Lower lobe of right lung (tissue), 2 donors: Measurements from ENCODE around the gene ELP4. TPM values are rescaled to one million over a fixed set of nuclear protein-coding genes. Genes with fewer than 3 reads are reported as not detected.

Source experiments
- ATAC-seq, 2 donors: fragments of 200-7000 bp; cut with Tn5 transposase; one replicate each; pipeline ENCODE4 v1.9.1; 2020 to 2022; ENCODE audit warnings: mild to moderate bottlenecking in 2 of 2, moderate library complexity in 2 of 2
- DNase-seq: peaks from one replicate; pipeline ENCODE4 v3.0.0-alpha.2; 2020
- H3K27ac ChIP-seq: fragments of 200-600 bp; one replicate; pipeline ENCODE4 v1.8.0; 2022
- H3K27me3 ChIP-seq: fragments of 200-600 bp; one replicate; pipeline ENCODE4 v1.8.0; 2022; ENCODE audit warnings: low read depth
- H3K36me3 ChIP-seq: fragments of 200-600 bp; one replicate; pipeline ENCODE4 v1.8.0; 2022; ENCODE audit warnings: mild to moderate bottlenecking
- H3K4me1 ChIP-seq: fragments of 200-600 bp; one replicate; pipeline ENCODE4 v1.8.0; 2022
- H3K4me3 ChIP-seq: fragments of 200-600 bp; one replicate; pipeline ENCODE4 v1.8.0; 2022; ENCODE audit warnings: mild to moderate bottlenecking
- H3K9me3 ChIP-seq: fragments of 200-600 bp; one replicate; pipeline ENCODE4 v1.8.0; 2022
- CTCF ChIP-seq: fragments of 200-600 bp; IDR thresholded peaks from one replicate; pipeline ENCODE4 v1.8.0; 2022; ENCODE audit warnings: antibody characterized with exemption, mild to moderate bottlenecking
- intact Hi-C: fragments of 100-400 bp; cut with DNase I; formaldehyde crosslinking; loops from one replicate; pipeline ENCODE4 v1.11.0; 2022
- total RNA-seq: library from RNA; stranded (reverse); fragmentation: NEBNext Ultra II Directional; extraction: Animal tissue kit (Norgen Biotek cat#: 25700); gene quantifications from one replicate; pipeline ENCODE4 v1.2.1, GENCODE V29; 2021
- donor health status: DM: no; HTN: yes; CAD: no; lungs with severe emphysema.

The ELP4 gene
- total RNA-seq, 1 donor from 2014 or later, result 22.1 TPM

DNA sequence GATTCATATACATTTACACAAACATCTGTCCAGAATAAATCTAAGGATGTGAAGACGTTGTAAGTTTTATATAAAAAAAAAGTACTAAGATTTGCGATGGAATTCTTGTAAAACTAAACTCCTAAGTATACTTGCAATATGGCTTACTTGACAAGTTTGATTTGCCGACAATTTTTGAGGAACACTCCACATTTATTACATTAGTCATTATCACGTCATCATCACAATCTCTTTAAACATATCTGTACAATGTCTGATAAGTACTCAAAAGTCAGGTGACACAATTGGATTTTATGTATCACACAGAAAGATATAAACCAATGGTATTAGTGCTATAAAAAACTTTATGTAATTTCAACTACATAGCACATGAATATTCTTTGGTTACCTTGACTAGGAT lies 30.5 kb upstream of the ELP4 start:
- Histone ChIP-seq H3K27me3 (no peaks in the 10 kb centered on the region), H3K4me1 (no peaks in the 10 kb centered on the region), H3K4me3 (no peak overlapping the region), H3K27ac (no peak overlapping the region), H3K36me3 (no peaks in the 10 kb centered on the region), H3K9me3 (no peaks in the 10 kb centered on the region)
- DNase-seq, result no peak
- ATAC-seq, result no peak
- TF ChIP-seq CTCF, result no peak
- intact Hi-C loops, result no loop called here

GRCh38 chr11:31480930-31481329 lies 28.6 kb upstream of the ELP4 start:
- no peaks in the 10 kb centered on the region for H3K9me3 ChIP-seq
- no peak for ATAC-seq
- TF ChIP-seq CTCF, result no peak
- no peaks in the 10 kb centered on the region for H3K27me3 ChIP-seq
- no peak overlapping the region for H3K27ac ChIP-seq
- no peaks in the 10 kb centered on the region for H3K4me1 ChIP-seq
- intact Hi-C loops, result no loop called here
- H3K36me3 ChIP-seq, result no peaks in the 10 kb centered on the region
- no peak overlapping the region for H3K4me3 ChIP-seq
- DNase-seq, result no peak

DNA sequence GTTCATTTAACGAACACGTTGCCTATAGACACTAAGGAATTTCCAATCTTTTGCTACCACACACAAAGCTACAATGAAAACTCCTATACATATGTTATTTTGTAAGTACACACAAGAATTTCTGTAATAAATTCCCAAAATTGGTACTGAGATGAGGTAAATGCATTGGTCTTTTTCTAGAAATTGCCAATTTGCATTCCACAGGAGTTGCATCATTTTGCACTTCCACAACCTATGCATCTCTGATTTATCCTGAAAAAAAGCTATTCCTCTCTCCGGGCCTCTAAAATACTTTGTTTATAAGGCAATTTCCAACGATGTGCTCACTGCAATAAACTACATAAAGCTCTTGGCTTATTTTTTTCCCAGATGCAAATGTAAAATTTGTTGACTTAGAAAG lies 25.1 kb upstream of the ELP4 start:
- H3K36me3 ChIP-seq, result no peaks in the 10 kb centered on the region
- intact Hi-C loops, result no loop called here
- TF ChIP-seq CTCF, result no peak
- H3K27me3 ChIP-seq, result no peaks in the 10 kb centered on the region
- no peak for DNase-seq
- H3K4me1 ChIP-seq, result no peaks in the 10 kb centered on the region
- no peak overlapping the region for H3K27ac ChIP-seq
- H3K4me3 ChIP-seq, result no peak overlapping the region
- ATAC-seq, result no peak
- H3K9me3 ChIP-seq, result no peaks in the 10 kb centered on the region

GRCh38 chr11:31487848-31488247 lies 21.7 kb upstream of the ELP4 start:
- H3K27ac ChIP-seq, result no peak overlapping the region
- no peak for ATAC-seq
- intact Hi-C loops, result no loop called here
- no peak for DNase-seq
- H3K4me3 ChIP-seq, result no peak overlapping the region
- no peaks in the 10 kb centered on the region for H3K27me3 ChIP-seq
- H3K9me3 ChIP-seq, result no peaks in the 10 kb centered on the region
- H3K36me3 ChIP-seq, result no peaks in the 10 kb centered on the region
- H3K4me1 ChIP-seq, result no peaks in the 10 kb centered on the region
- peak; percentile 40 for TF ChIP-seq CTCF

- intact Hi-C loops, result no loop called here
- no peak overlapping the region for H3K27ac ChIP-seq
- H3K36me3 ChIP-seq, result no peaks in the 10 kb centered on the region
These were observed 17.1 kb upstream of the ELP4 start for GRCh38 chr11:31492320-31492913.

More at GRCh38 chr11:31492320-31492913, 17.1 kb upstream of the ELP4 start:
- Histone ChIP-seq H3K9me3 (no peaks in the 10 kb centered on the region), H3K27me3 (no peaks in the 10 kb centered on the region), H3K4me1 (no peaks in the 10 kb centered on the region), H3K4me3 (no peak overlapping the region)
- DNase-seq (no peak), ATAC-seq (no peak)
- no peak for TF ChIP-seq CTCF
